ENCODE data around the gene PRDM2.

GRCh38 chr1:13763991-13764390 lies 64.0 kb downstream of the PRDM2 start:
- no peak for TF ChIP-seq CTCF (IDR thresholded peaks at IDR 0.05; ENCODE audit: insufficient read depth, low read length, poor library complexity, severe bottlenecking)
- no peak for TF ChIP-seq EZH2phosphoT487 (conservative IDR thresholded peaks at IDR 0.05; ENCODE audit: low read length)

All from SU-DHL-6 (cell line).